Aorta (tissue), 5 donors: Measurements from ENCODE around the gene ZNF331. TPM values are rescaled to one million over a fixed set of nuclear protein-coding genes. Genes with fewer than 3 reads are reported as not detected.
A peak's percentile ranks its signal among the peaks of the same experiment; 100 is the strongest.

ENCODE experiments used
- ATAC-seq: fragments of 200-7000 bp; cut with Tn5 transposase; one replicate; pipeline ENCODE4 v1.9.1; 2022; ENCODE audit warnings: moderate library complexity; ENCODE audit not compliant: low FRiP score
- DNase-seq, 2 donors: peaks; one replicate each; pipeline ENCODE4 v3.0.0-alpha.2; 2020
- H3K27ac ChIP-seq, 2 donors: one replicate each; pipeline ENCODE4 v1.5.1; 2013; ENCODE audit warnings: low read length in 2 of 2, mild to moderate bottlenecking in 2 of 2, moderate library complexity in 2 of 2, control low read depth in 1 of 2, inconsistent platforms in 1 of 2, low read depth in 1 of 2
- H3K27me3 ChIP-seq, 2 donors: one replicate each; pipeline ENCODE4 v1.6.1; 2013; ENCODE audit warnings: control low read depth in 1 of 2, low read length in 1 of 2, mild to moderate bottlenecking in 1 of 2, moderate library complexity in 1 of 2; ENCODE audit not compliant: insufficient read depth in 2 of 2, control insufficient read depth in 1 of 2
- H3K36me3 ChIP-seq, 2 donors: one replicate each; pipeline ENCODE4 v1.6.1; 2013; ENCODE audit warnings: control low read depth in 1 of 2, low read length in 1 of 2, mild to moderate bottlenecking in 1 of 2; ENCODE audit not compliant: insufficient read depth in 2 of 2, control insufficient read depth in 1 of 2
- H3K4me1 ChIP-seq, 2 donors: one replicate each; pipeline ENCODE4 v1.6.1; 2013; ENCODE audit warnings: low read length in 2 of 2, control low read depth in 1 of 2, mild to moderate bottlenecking in 1 of 2, moderate library complexity in 1 of 2; ENCODE audit not compliant: insufficient read depth in 2 of 2, control insufficient read depth in 1 of 2
- H3K4me3 ChIP-seq, 2 donors: one replicate each; pipeline ENCODE4 v1.5.1; 2013; ENCODE audit warnings: low read length in 2 of 2, control low read depth in 1 of 2, mild to moderate bottlenecking in 1 of 2
- H3K9me3 ChIP-seq: one replicate; pipeline ENCODE4 v1.6.1; 2013; ENCODE audit warnings: mild to moderate bottlenecking, low read length; ENCODE audit not compliant: control insufficient read depth
- WGBS, 2 donors: extraction: QIAGEN DNeasy Blood & Tissue Kit; methylation state at CpG; one replicate each; pipeline ENCODE4 v1.1.7; 2013; 5-methylcytosine and 5-hydroxymethylcytosine counted together
- intact Hi-C, 2 donors: fragments of 100-400 bp; cut with DNase I; formaldehyde crosslinking; loops; one replicate each; pipeline versions ENCODE4 v1.14.2 to v1.15.0; 2022
- polyA plus RNA-seq, 2 donors: library from polyadenylated mRNA; stranded (reverse); fragments of 200-250 nt; gene quantifications; one replicate each; pipeline ENCODE4 v1.2.3, GENCODE V29; 2013
- total RNA-seq, 2 donors: library from RNA; stranded (reverse); fragmentation: NEBNext Ultra II Directional; extraction: Animal tissue kit (Norgen Biotek cat#: 25700); gene quantifications; one replicate each; pipeline ENCODE4 v1.2.1, GENCODE V29; 2021
- donor health status: healthy with polysubstance abuse.
- donor health status: Bipolar disorder and iron deficiency.
- donor health status: DM: no; HTN: no; CAD: no.
- donor health status: DM: no; HTN: no; CAD: no.
- donor health status: DM: yes; HTN: yes; CAD: no.

The ZNF331 gene
- total and polyA plus RNA-seq, 4 donors, result 7.3 to 59.6 (median 17.3) TPM

GRCh38 chr19:53531457-53531856 is 6.5 kb upstream of the ZNF331 start:
- DNase-seq, result no peak
- Histone ChIP-seq H3K4me3 (no peak overlapping the region), H3K27ac (no peak overlapping the region), H3K9me3 (no peaks in the 10 kb centered on the region), H3K27me3 (no peaks in the 10 kb centered on the region), H3K36me3 (no peaks in the 10 kb centered on the region), H3K4me1 (no peaks in the 10 kb centered on the region)
- intact Hi-C loops, result no loop called here
- WGBS, 2 donors, result 86 to 88% methylated on average over 4 of the region's 4 CpGs
- no peak for ATAC-seq

- Histone ChIP-seq H3K4me3 (no peak overlapping the region), H3K9me3 (no peaks in the 10 kb centered on the region), H3K36me3 (no peaks in the 10 kb centered on the region), H3K27me3 (no peaks in the 10 kb centered on the region), H3K27ac (no peak overlapping the region), H3K4me1 (no peaks in the 10 kb centered on the region)
- ATAC-seq (no peak), DNase-seq (no peak)
- 76 to 94% methylated on average over 1 of the region's 1 CpG for WGBS, 2 donors
- intact Hi-C loops, result no loop called here
These were observed 5.6 kb upstream of the ZNF331 start for GRCh38 chr19:53532362-53532761.

GRCh38 chr19:53536225-53536548 is 1.8 kb upstream of the ZNF331 start:
- no peaks in the 10 kb centered on the region for H3K9me3 ChIP-seq
- intact Hi-C loops, result no loop called here
- ATAC-seq, result no peak

GRCh38 chr19:53537121-53537520 is 824 bp upstream of the ZNF331 start:
- ATAC-seq, result no peak
- intact Hi-C loops, result no loop called here

More at GRCh38 chr19:53536225-53536548, 1.8 kb upstream of the ZNF331 start:
- no peaks in the 10 kb centered on the region for H3K27me3 ChIP-seq
- H3K27ac ChIP-seq, result no peak overlapping the region
- H3K4me1 ChIP-seq, result no peaks in the 10 kb centered on the region
- H3K4me3 ChIP-seq, result no peak overlapping the region
- H3K36me3 ChIP-seq, result no peaks in the 10 kb centered on the region
- no peak for DNase-seq

GRCh38 chr19:53538378-53539109 is 599 bp downstream of the ZNF331 start:
- 49 to 55% methylated on average over 36 of the region's 36 CpGs for WGBS, 2 donors
- no peak for DNase-seq
- Histone ChIP-seq H3K27me3 (no peaks in the 10 kb centered on the region), H3K4me3 (peak overlapping the region in 1 of 2 donors; percentile 42), H3K9me3 (no peaks in the 10 kb centered on the region), H3K36me3 (no peaks in the 10 kb centered on the region), H3K4me1 (no peaks in the 10 kb centered on the region), H3K27ac (peak overlapping the region in 1 of 2 donors; percentile 55)
- peak; percentile 62 for ATAC-seq
- intact Hi-C loops, result no loop called here

More at GRCh38 chr19:53537121-53537520, 824 bp upstream of the ZNF331 start:
- 58 to 65% methylated on average over 11 of the region's 11 CpGs for WGBS, 2 donors
- Histone ChIP-seq H3K27ac (no peak overlapping the region), H3K36me3 (no peaks in the 10 kb centered on the region), H3K27me3 (no peaks in the 10 kb centered on the region), H3K4me1 (no peaks in the 10 kb centered on the region), H3K9me3 (no peaks in the 10 kb centered on the region), H3K4me3 (no peak overlapping the region)
- DNase-seq, result no peak

GRCh38 chr19:53540091-53540490 is 2.1 kb downstream of the ZNF331 start:
- intact Hi-C loops, result no loop called here
- ATAC-seq (no peak), DNase-seq (no peak)
- WGBS, 2 donors, result 84 to 95% methylated on average over 4 of the region's 4 CpGs
- H3K9me3 ChIP-seq, result no peaks in the 10 kb centered on the region
- H3K27ac ChIP-seq, result no peak overlapping the region
- no peaks in the 10 kb centered on the region for H3K36me3 ChIP-seq
- H3K27me3 ChIP-seq, result no peaks in the 10 kb centered on the region
- H3K4me3 ChIP-seq, result no peak overlapping the region
- H3K4me1 ChIP-seq, result no peaks in the 10 kb centered on the region

- 88 to 97% methylated on average over 1 of the region's 1 CpG for WGBS, 2 donors
These were observed 4.0 kb downstream of the ZNF331 start for GRCh38 chr19:53541971-53542370.

GRCh38 chr19:53545271-53546065 is 7.5 kb downstream of the ZNF331 start:
- intact Hi-C loops, result no loop called here
- Histone ChIP-seq H3K27me3 (no peaks in the 10 kb centered on the region), H3K27ac (no peak overlapping the region), H3K36me3 (no peaks in the 10 kb centered on the region), H3K9me3 (no peaks in the 10 kb centered on the region), H3K4me1 (no peaks in the 10 kb centered on the region), H3K4me3 (no peak overlapping the region)
- ATAC-seq, result peak; percentile 48
- 86 to 88% methylated on average over 25 of the region's 25 CpGs for WGBS, 2 donors
- DNase-seq, result no peak

More at GRCh38 chr19:53541971-53542370, 4.0 kb downstream of the ZNF331 start:
- Histone ChIP-seq H3K27ac (no peak overlapping the region), H3K27me3 (no peaks in the 10 kb centered on the region), H3K9me3 (no peaks in the 10 kb centered on the region), H3K4me3 (no peak overlapping the region), H3K4me1 (no peaks in the 10 kb centered on the region), H3K36me3 (no peaks in the 10 kb centered on the region)
- DNase-seq (no peak), ATAC-seq (no peak)
- intact Hi-C loops, result no loop called here
